OCI-LY7 (cell line): ENCODE measurements around the gene PIH1D1. TPM values are rescaled to one million over a fixed set of nuclear protein-coding genes. Genes with fewer than 3 reads are reported as not detected.
"Not testable (repeated sequence)": the region's sequence is repeated elsewhere in the genome, so short reads cannot be mapped to it uniquely, and the experiment has no call there.

Experiments
- BruUV-seq: library from RNA; stranded (reverse); fragments of 400-500 nt; replicated peaks from 2 replicates; lab custom pipeline; 2021; lab: Mats Ljungman, UMichigan
- CTCF ChIA-PET: fragments of 300-600 bp; sonication (Branson Sonifier 250); formaldehyde crosslinking; loops from one replicate; lab custom pipeline; 2022; ENCODE audit warnings: antibody characterized with exemption; ENCODE audit not compliant: unreplicated experiment; lab: Charles Lee
- POLR2A ChIA-PET: fragments of 300-600 bp; sonication (Branson Sonifier 250); formaldehyde crosslinking; loops from one replicate; lab custom pipeline; 2022; ENCODE audit warnings: antibody characterized with exemption; lab: Charles Lee
- DNase-seq: peaks from one replicate; pipeline ENCODE4 v3.0.0-alpha.2; 2015; ENCODE audit warnings: low spot score
- H2AFZ ChIP-seq: fragments of 200-600 bp; sonication (generic), shearing (Covaris generic); 2 replicates; pipeline ENCODE4 v1.6.1; 2014; ENCODE audit warnings: mild to moderate bottlenecking, antibody characterized with exemption, low read length, moderate library complexity
- H3K27ac ChIP-seq: fragments of 200-600 bp; sonication (generic); 2 replicates; pipeline ENCODE4 v1.5.1; 2014; ENCODE audit warnings: mixed run types, low read depth, mild to moderate bottlenecking, moderate library complexity, low read length, inconsistent platforms; ENCODE audit not compliant: poor library complexity, severe bottlenecking
- H3K36me3 ChIP-seq: fragments of 200-600 bp; sonication (generic); 2 replicates; pipeline ENCODE4 v1.6.1; 2014; ENCODE audit warnings: mild to moderate bottlenecking, antibody characterized with exemption, low read length, moderate library complexity, mixed read lengths; ENCODE audit not compliant: insufficient read depth
- H3K4me1 ChIP-seq: fragments of 200-600 bp; sonication (generic); 2 replicates; pipeline ENCODE4 v1.5.1; 2014; ENCODE audit warnings: mild to moderate bottlenecking, low read length; ENCODE audit not compliant: insufficient read depth, poor library complexity, severe bottlenecking
- H3K4me2 ChIP-seq: fragments of 200-600 bp; sonication (generic); 2 replicates; pipeline ENCODE4 v1.6.1; 2014; ENCODE audit warnings: mild to moderate bottlenecking, low read length
- H3K4me3 ChIP-seq: fragments of 200-600 bp; sonication (generic); 2 replicates; pipeline ENCODE4 v1.5.1; 2014; ENCODE audit warnings: mild to moderate bottlenecking, low read depth, low read length; ENCODE audit not compliant: poor library complexity, severe bottlenecking
- H3K79me2 ChIP-seq: fragments of 200-600 bp; sonication (generic); 2 replicates; pipeline ENCODE4 v1.6.1; 2016; ENCODE audit warnings: low read depth, mild to moderate bottlenecking, low read length, moderate library complexity, mixed read lengths; ENCODE audit not compliant: insufficient read depth
- H3K9me2 ChIP-seq: fragments of 200-600 bp; sonication (generic); 2 replicates; pipeline ENCODE4 v1.6.1; 2016; ENCODE audit warnings: mild to moderate bottlenecking, low read length, mixed read lengths; ENCODE audit not compliant: insufficient read depth
- H3K9me3 ChIP-seq: fragments of 200-600 bp; sonication (generic); 2 replicates; pipeline ENCODE4 v1.6.1; 2014; ENCODE audit warnings: mild to moderate bottlenecking, mixed run types, low read length, mixed read lengths
- H4K20me1 ChIP-seq: fragments of 200-600 bp; sonication (generic); 2 replicates; pipeline ENCODE4 v1.6.1; 2014; ENCODE audit warnings: mild to moderate bottlenecking, antibody characterized with exemption, low read length, moderate library complexity, mixed read lengths; ENCODE audit not compliant: insufficient read depth
- EZH2phosphoT487 ChIP-seq: fragments of 200-600 bp; sonication (generic); IDR thresholded peaks from 2 replicates; pipeline ENCODE4 v1.6.1; 2018; ENCODE audit warnings: low read depth, borderline replicate concordance, mild to moderate bottlenecking, mixed run types, antibody characterized with exemption, low read length, moderate library complexity, mixed read lengths
- intact Hi-C: fragments of 100-400 bp; cut with micrococcal nuclease; formaldehyde crosslinking; loops from one replicate; pipeline ENCODE4 v1.10.0; 2022; ENCODE audit not compliant: unreplicated experiment
- total RNA-seq, 2 experiments: library from RNA; depleted of rRNA in 1 of 2; stranded (reverse); fragments of >200 nt in 1 of 2; shearing (Covaris generic) in 1 of 2; gene quantifications; 2 replicates each; pipeline ENCODE4 v1.2.3, GENCODE V29; 2014 to 2022
- TF ChIP-seq, protein P1 (sequence below): fragments of 200-600 bp; sonication (generic); conservative IDR thresholded peaks from 2 replicates; pipeline ENCODE4 v1.5.1; 2014; ENCODE audit warnings: mild to moderate bottlenecking, antibody characterized with exemption, low read length, moderate library complexity, mixed read lengths

PIH1D1 gene
- total RNA-seq, 2 experiments from 2014 or later = 95.5 to 117 TPM

DNA sequence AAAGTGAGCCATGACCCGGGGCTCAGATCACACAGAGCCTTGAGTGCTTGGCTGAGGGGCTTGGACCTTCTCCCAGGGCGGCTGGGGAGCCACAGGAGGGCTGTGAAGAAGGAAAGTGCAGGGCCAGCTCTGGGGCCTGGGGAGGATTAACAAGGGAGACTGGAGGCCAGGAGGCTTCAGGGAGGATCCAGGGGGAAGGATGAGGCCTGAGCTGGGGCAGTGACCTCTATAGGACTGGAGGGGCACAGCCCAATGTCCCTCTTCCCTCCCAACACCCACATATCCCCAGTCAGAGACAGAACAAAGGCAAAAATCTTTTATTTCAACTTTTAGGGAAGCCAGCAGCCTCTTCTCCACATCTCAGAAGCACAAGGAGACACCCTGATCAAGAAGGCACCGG is 5.6 kb downstream of the PIH1D1 start:
- intact Hi-C loops = loop anchor here (10.0 kb wide), 1 partner anchor 111 kb away; the partner anchor contains the start of gene CD37
- Histone ChIP-seq H3K36me3 (peaks cover 43% of the 10 kb centered on the region), H3K4me1 (peaks cover 15% of the 10 kb centered on the region), H3K9me2 (no peaks in the 10 kb centered on the region), H3K9me3 (no peaks in the 10 kb centered on the region), H3K79me2 (peaks cover 11% of the 10 kb centered on the region), H3K27ac (no peak overlapping the region), H3K4me3 (no peak overlapping the region), H3K4me2 (no peak overlapping the region), H2AFZ (no peak overlapping the region), H4K20me1 (no peaks in the 10 kb centered on the region)
- no peak for DNase-seq
- BruUV-seq = no TSS peak
- POLR2A ChIA-PET = interaction anchor here (0.6 kb wide), 1 partner anchor 347 kb away, joined by 5 read pairs; no protein-coding TSS in a partner anchor
- TF ChIP-seq, protein P1, sequence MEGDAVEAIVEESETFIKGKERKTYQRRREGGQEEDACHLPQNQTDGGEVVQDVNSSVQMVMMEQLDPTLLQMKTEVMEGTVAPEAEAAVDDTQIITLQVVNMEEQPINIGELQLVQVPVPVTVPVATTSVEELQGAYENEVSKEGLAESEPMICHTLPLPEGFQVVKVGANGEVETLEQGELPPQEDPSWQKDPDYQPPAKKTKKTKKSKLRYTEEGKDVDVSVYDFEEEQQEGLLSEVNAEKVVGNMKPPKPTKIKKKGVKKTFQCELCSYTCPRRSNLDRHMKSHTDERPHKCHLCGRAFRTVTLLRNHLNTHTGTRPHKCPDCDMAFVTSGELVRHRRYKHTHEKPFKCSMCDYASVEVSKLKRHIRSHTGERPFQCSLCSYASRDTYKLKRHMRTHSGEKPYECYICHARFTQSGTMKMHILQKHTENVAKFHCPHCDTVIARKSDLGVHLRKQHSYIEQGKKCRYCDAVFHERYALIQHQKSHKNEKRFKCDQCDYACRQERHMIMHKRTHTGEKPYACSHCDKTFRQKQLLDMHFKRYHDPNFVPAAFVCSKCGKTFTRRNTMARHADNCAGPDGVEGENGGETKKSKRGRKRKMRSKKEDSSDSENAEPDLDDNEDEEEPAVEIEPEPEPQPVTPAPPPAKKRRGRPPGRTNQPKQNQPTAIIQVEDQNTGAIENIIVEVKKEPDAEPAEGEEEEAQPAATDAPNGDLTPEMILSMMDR = no peak
- TF ChIP-seq EZH2phosphoT487 = no peak
- CTCF ChIA-PET = interaction anchor here (0.6 kb wide), 1 partner anchor 52 kb away, joined by 3 read pairs; no protein-coding TSS in a partner anchor

DNA sequence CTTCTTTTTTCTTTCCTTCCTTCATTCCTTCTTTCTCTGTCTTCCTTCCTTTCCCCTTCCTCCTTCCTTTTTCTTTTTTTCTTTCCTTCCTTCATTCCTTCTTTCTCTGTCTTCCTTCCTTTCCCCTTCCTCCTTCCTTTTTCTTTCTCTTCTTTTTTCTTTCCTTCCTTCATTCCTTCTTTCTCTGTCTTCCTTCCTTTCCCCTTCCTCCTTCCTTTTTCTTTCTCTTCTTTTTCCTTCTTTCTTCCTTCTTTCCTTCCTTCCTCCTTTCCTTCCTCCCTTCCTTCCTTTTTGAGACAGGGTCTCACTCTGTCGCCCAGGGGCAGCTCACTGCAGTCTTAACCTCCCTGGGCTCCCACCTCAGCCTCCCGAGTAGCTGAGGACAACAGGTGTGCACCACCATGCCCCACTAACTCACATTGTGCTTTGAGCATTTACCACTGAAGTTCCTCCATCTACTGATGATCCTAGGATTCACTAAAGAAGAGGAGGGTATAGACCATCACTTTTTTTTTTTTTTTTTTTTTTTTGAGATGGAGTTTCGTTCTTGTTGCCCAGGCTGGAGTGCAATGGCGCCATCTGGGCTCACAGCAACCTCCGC is 7.4 kb downstream of the PIH1D1 start:
- H3K4me1 ChIP-seq, H3K9me2 ChIP-seq, H2AFZ ChIP-seq, BruUV-seq, H4K20me1 ChIP-seq, H3K27ac ChIP-seq, H3K4me3 ChIP-seq, CTCF ChIA-PET, DNase-seq, H3K9me3 ChIP-seq, H3K79me2 ChIP-seq: not testable (repeated sequence)
- H3K4me2 ChIP-seq = 0 out of 2 replicates have a peak overlapping the region, but pooled peaks have one; percentile 19
- intact Hi-C loops = loop anchor here (10.0 kb wide), 1 partner anchor 109 kb away; the partner anchor contains the start of gene CD37
- POLR2A ChIA-PET = interaction anchor here (0.6 kb wide), 1 partner anchor 9 kb away, joined by 7 read pairs; no protein-coding TSS in a partner anchor
- H3K36me3 ChIP-seq = peaks cover 29% of the 10 kb centered on the region

DNA sequence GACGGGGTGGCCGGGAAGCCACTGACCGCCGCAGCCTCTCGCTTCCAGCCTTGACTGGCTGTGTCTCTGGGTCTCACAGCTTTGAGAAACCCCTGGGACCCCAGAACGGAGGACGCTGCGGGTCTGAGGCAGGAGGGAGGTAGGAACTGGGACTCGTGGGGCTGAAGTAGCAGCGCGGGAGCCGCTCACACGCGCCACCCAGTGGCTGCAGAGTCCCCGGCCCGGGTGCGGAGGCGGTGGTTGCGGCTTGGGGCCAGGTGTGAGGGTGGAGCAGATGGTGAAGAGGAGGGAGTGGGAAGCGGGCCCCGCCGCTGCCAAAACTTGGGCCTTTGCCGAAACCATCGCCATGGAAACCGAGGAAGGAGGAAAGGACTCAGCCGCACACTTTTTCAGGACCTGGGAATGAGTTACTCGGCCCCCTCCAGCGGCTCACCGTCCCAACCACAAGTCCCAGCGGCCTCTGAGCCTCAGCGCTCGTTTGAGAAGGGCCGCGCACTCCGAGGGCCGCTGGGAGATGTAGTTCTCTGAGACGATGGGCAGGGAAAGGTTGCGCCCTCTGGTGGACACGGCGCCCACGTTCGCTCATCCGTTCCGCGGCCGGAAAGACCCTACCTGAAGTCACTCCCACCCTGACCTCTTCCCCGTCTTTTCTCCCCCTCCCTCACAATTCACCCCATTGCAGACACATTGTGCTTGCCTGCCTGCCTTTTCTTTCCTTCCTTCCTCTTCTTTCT is 8.1 kb downstream of the PIH1D1 start:
- intact Hi-C loops = loop anchor here (1.0 to 10.0 kb wide), 5 partner anchors 51 to 217 kb away; partner anchors contain the start of gene CD37
- Histone ChIP-seq H4K20me1 (no peaks in the 10 kb centered on the region), H3K9me3 (no peaks in the 10 kb centered on the region), H3K4me2 (peak overlapping the region; percentile 91), H2AFZ (peak overlapping the region; percentile 92), H3K9me2 (no peaks in the 10 kb centered on the region), H3K4me3 (peak overlapping the region; percentile 71), H3K36me3 (peaks cover 22% of the 10 kb centered on the region), H3K4me1 (peaks cover 6% of the 10 kb centered on the region), H3K27ac (peak overlapping the region; percentile 61), H3K79me2 (no peaks in the 10 kb centered on the region)
- ChIA-PET POLR2A (interaction anchor here (0.5 to 0.9 kb wide), 3 partner anchors 8 to 137 kb away, joined by 3 to 7 read pairs (median 4); partner anchors contain the start of gene PIH1D1), CTCF (no interaction called here)
- no TSS peak for BruUV-seq
- TF ChIP-seq, protein P1 = peak; percentile 89
- TF ChIP-seq EZH2phosphoT487 = no peak
- DNase-seq = peak; percentile 97
